Testis (tissue), 3 donors: Measurements from ENCODE around the gene EIF2S3B. TPM values are rescaled to one million over a fixed set of nuclear protein-coding genes. Genes with fewer than 3 reads are reported as not detected.
"Not testable (repeated sequence)": the region's sequence is repeated elsewhere in the genome, so short reads cannot be mapped to it uniquely, and the experiment has no call there.

Experiments used
- DNase-seq: peaks from one replicate; pipeline ENCODE4 v3.0.0-alpha.2; 2019
- H3K27ac ChIP-seq, 2 donors: fragments of 200-600 bp; sonication (generic); one replicate each; pipeline ENCODE4 v1.5.1; 2019
- H3K27me3 ChIP-seq: fragments of 200-600 bp; sonication (generic); one replicate; pipeline ENCODE4 v1.5.1; 2019
- H3K36me3 ChIP-seq: fragments of 200-600 bp; sonication (generic); one replicate; pipeline ENCODE4 v1.5.1; 2017; ENCODE audit warnings: low read depth; ENCODE audit errors: missing control alignments
- H3K4me1 ChIP-seq: fragments of 200-600 bp; sonication (generic); one replicate; pipeline ENCODE4 v1.5.1; 2019
- H3K4me3 ChIP-seq, 2 donors: fragments of 200-600 bp; sonication (generic); one replicate each; pipeline ENCODE4 v1.5.1; 2017 to 2019
- H3K9me3 ChIP-seq: fragments of 200-600 bp; sonication (generic); one replicate; pipeline ENCODE4 v1.5.1; 2017
- POLR2A ChIP-seq: fragments of 450-650 bp; IDR thresholded peaks from one replicate; pipeline ENCODE4 v1.6.1; 2017; ENCODE audit warnings: antibody characterized with exemption, mild to moderate bottlenecking, moderate library complexity
- WGBS, 2 donors: methylation state at CpG; one replicate each; pipeline ENCODE4 v1.1.5; 2018; 5-methylcytosine and 5-hydroxymethylcytosine counted together
- intact Hi-C: fragments of 100-400 bp; cut with DNase I; formaldehyde crosslinking; loops from one replicate; pipeline ENCODE4 v1.15.1; 2023; ENCODE audit warnings: low total_unique reads
- polyA plus RNA-seq: library from polyadenylated mRNA; stranded (reverse); fragments of 350-450 nt; fragmentation: Illumina TruSeq; extraction: RNeasy Lipid Tissue Mini Kit (QIAGEN cat#74804); gene quantifications from one replicate; pipeline ENCODE4 v1.2.3, GENCODE V29; 2014; ENCODE audit warnings: low read depth, low replicate concordance; ENCODE audit not compliant: insufficient read depth
- total RNA-seq, 2 donors: library from RNA; depleted of rRNA; stranded (reverse); fragments of >200 nt; gene quantifications; one replicate each; pipeline ENCODE4 v1.2.3, GENCODE V29; 2016
- TF ChIP-seq, protein P1 (sequence below), 3 experiments: fragments of 450-650 bp in 2 of 3; fragments of 200-600 bp in 1 of 3; sonication (generic) in 1 of 3; IDR thresholded peaks; one replicate each; pipeline ENCODE4 v1.5.1; 2016 to 2019; ENCODE audit warnings: antibody characterized with exemption in 3 of 3, mild to moderate bottlenecking in 2 of 3, moderate library complexity in 1 of 3

Gene EIF2S3B
- total and polyA plus RNA-seq, 3 donors from 2014 or later, result 2.1 to 4.1 (median 3.9) TPM

GRCh38 chr12:10487328-10487727 is 18.4 kb upstream of the EIF2S3B start:
- H3K4me3 ChIP-seq, H3K4me1 ChIP-seq, H3K36me3 ChIP-seq, intact Hi-C loops, DNase-seq, H3K9me3 ChIP-seq, H3K27me3 ChIP-seq, H3K27ac ChIP-seq: not testable (repeated sequence)
- 87% methylated on average over 2 of the region's 2 CpGs for WGBS, 2 donors

- whole genome bisulfite sequencing, 2 donors, result 81 to 82% methylated on average over 4 of the region's 4 CpGs
- no peaks in the 10 kb centered on the region for H3K4me1 ChIP-seq
- intact Hi-C loops, result no loop called here
Measured at GRCh38 chr12:10491766-10492165, 13.9 kb upstream of the EIF2S3B start.

DNA sequence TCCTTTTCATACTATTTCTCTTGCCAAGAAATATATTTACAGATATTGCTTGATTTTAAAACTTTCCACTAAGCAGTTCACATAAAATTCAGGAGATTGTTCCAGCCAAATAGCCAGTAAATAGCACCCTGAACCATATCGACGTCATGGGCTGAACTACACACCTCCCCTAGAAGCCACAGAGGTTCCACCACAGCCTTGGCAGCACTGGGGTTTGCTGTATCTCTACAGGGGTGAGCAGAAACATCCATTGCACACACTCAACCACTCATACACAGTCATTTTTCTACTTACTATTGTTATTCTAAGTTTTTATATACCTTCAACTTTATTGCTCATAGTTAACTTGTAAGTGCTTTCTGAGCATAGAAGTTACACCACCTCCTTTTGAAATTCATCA is 8.1 kb upstream of the EIF2S3B start:
- no peaks in the 10 kb centered on the region for H3K36me3 ChIP-seq
- no peak overlapping the region for H3K27ac ChIP-seq
- no peak for DNase-seq
- H3K9me3 ChIP-seq, result no peaks in the 10 kb centered on the region
- WGBS, 2 donors, result 53 to 57% methylated on average over 2 of the region's 2 CpGs
- H3K4me1 ChIP-seq, result no peaks in the 10 kb centered on the region
- H3K27me3 ChIP-seq, result no peaks in the 10 kb centered on the region
- intact Hi-C loops, result no loop called here
- no peak overlapping the region for H3K4me3 ChIP-seq
- TF ChIP-seq, protein P1, sequence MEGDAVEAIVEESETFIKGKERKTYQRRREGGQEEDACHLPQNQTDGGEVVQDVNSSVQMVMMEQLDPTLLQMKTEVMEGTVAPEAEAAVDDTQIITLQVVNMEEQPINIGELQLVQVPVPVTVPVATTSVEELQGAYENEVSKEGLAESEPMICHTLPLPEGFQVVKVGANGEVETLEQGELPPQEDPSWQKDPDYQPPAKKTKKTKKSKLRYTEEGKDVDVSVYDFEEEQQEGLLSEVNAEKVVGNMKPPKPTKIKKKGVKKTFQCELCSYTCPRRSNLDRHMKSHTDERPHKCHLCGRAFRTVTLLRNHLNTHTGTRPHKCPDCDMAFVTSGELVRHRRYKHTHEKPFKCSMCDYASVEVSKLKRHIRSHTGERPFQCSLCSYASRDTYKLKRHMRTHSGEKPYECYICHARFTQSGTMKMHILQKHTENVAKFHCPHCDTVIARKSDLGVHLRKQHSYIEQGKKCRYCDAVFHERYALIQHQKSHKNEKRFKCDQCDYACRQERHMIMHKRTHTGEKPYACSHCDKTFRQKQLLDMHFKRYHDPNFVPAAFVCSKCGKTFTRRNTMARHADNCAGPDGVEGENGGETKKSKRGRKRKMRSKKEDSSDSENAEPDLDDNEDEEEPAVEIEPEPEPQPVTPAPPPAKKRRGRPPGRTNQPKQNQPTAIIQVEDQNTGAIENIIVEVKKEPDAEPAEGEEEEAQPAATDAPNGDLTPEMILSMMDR (IDR thresholded peaks at IDR 0.05), result no peak
- no peak for TF ChIP-seq POLR2A

More at GRCh38 chr12:10491766-10492165, 13.9 kb upstream of the EIF2S3B start:
- H3K27ac ChIP-seq, result no peak overlapping the region
- no peak for DNase-seq
- H3K4me3 ChIP-seq, result no peak overlapping the region
- no peaks in the 10 kb centered on the region for H3K36me3 ChIP-seq
- no peaks in the 10 kb centered on the region for H3K9me3 ChIP-seq
- no peaks in the 10 kb centered on the region for H3K27me3 ChIP-seq
- no peak for TF ChIP-seq POLR2A
- TF ChIP-seq, protein P1 (IDR thresholded peaks at IDR 0.05), result no peak

GRCh38 chr12:10498042-10498441 is 7.6 kb upstream of the EIF2S3B start:
- 23 to 46% methylated on average over 1 of the region's 1 CpG for WGBS, 2 donors
- no peaks in the 10 kb centered on the region for H3K27me3 ChIP-seq
- no peaks in the 10 kb centered on the region for H3K36me3 ChIP-seq
- no peaks in the 10 kb centered on the region for H3K9me3 ChIP-seq
- no peak overlapping the region for H3K27ac ChIP-seq
- no peak for TF ChIP-seq POLR2A
- TF ChIP-seq, protein P1 (IDR thresholded peaks at IDR 0.05), result no peak
- no peak overlapping the region for H3K4me3 ChIP-seq
- H3K4me1 ChIP-seq, result no peaks in the 10 kb centered on the region
- DNase-seq, result no peak
- intact Hi-C loops, result no loop called here

- Histone ChIP-seq H3K4me1 (no peaks in the 10 kb centered on the region), H3K9me3 (no peaks in the 10 kb centered on the region), H3K4me3 (no peak overlapping the region), H3K27me3 (no peaks in the 10 kb centered on the region), H3K36me3 (no peaks in the 10 kb centered on the region), H3K27ac (no peak overlapping the region)
- no peak for TF ChIP-seq POLR2A
- DNase-seq, result no peak
- intact Hi-C loops, result no loop called here
- WGBS, 2 donors, result 48 to 53% methylated on average over 3 of the region's 3 CpGs
Measured at GRCh38 chr12:10501030-10501429, 4.7 kb upstream of the EIF2S3B start.

GRCh38 chr12:10503460-10503859 is 2.2 kb upstream of the EIF2S3B start:
- DNase-seq, result no peak
- Histone ChIP-seq H3K4me1 (no peaks in the 10 kb centered on the region), H3K4me3 (no peak overlapping the region), H3K27ac (no peak overlapping the region), H3K27me3 (no peaks in the 10 kb centered on the region), H3K9me3 (no peaks in the 10 kb centered on the region), H3K36me3 (no peaks in the 10 kb centered on the region)
- TF ChIP-seq, protein P1 (IDR thresholded peaks at IDR 0.05), result no peak
- no peak for TF ChIP-seq POLR2A
- intact Hi-C loops, result no loop called here
- 74 to 90% methylated on average over 1 of the region's 1 CpG for WGBS, 2 donors
